GM21360 (cell line): ENCODE results near the gene AGTR2.
"Not testable (repeated sequence)": the region's sequence is repeated elsewhere in the genome, so short reads cannot be mapped to it uniquely, and the experiment has no call there.

Experiments used
- ATAC-seq: cut with Tn5 transposase; IDR thresholded peaks from one replicate; pipeline ENCODE4 v1.9.1; 2021; ENCODE audit warnings: mild to moderate bottlenecking, moderate library complexity; ENCODE audit not compliant: unreplicated experiment

The AGTR2 gene, protein sequence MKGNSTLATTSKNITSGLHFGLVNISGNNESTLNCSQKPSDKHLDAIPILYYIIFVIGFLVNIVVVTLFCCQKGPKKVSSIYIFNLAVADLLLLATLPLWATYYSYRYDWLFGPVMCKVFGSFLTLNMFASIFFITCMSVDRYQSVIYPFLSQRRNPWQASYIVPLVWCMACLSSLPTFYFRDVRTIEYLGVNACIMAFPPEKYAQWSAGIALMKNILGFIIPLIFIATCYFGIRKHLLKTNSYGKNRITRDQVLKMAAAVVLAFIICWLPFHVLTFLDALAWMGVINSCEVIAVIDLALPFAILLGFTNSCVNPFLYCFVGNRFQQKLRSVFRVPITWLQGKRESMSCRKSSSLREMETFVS

DNA sequence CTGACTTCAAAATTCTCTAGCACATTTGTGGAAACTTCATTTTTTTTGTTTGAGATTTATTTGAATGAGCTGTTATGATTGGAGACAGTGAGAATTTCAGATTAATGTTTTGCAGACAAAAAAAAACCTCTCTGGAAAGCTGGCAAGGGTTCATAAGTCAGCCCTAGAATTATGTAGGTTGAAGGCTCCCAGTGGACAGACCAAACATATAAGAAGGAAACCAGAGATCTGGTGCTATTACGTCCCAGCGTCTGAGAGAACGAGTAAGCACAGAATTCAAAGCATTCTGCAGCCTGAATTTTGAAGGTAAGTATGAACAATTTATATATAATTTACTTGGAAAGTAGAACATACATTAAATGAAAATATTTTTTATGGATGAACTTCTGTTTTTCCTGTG lies at the start of gene AGTR2:
AGTR2 (plus strand) TSS at position 234 of the 400 bp plus-strand sequence. CDS start 1,537 bp downstream, outside the sequence.
- no peak for ATAC-seq

DNA sequence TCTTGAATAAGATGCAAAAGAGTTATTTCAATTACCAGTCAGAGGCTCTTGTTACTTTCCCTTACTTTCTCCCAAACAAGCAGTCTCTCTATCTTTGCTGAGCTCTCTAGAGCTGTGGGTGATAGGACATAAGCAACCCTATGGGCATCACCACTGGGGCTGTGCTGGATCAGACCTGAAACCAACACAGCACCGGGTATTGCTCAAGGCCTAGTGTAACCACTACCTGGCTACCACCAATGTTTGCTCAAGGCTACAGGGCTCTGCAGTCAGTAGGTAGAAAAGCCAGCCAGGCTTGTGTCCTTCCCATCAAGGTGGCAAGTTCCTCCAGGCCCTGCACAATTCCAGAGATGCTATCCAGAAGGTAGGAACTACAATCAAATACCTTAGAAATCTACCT lies 35.3 kb upstream of the AGTR2 start:
- ATAC-seq: no peak

DNA sequence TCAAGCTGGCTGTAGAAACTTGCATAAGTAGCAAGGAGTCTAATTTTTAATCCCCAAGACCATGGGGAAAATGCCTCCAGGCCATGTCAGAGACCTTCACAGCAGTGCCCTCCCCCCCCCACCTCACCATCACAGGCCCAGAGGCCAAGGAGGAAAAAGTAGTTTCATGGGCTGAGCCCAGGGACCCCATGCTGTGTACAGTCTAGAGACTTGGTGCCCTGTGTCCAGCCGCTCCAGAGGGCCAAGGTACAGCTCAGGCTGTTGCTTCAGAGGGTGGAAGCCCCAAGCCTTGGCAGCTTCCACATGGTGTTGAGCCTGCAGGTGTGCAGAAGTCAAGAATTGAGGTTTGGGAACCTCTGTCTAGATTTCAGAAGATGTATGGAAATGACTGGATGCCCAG lies 29.3 kb upstream of the AGTR2 start:
- ATAC-seq: not testable (repeated sequence)

DNA sequence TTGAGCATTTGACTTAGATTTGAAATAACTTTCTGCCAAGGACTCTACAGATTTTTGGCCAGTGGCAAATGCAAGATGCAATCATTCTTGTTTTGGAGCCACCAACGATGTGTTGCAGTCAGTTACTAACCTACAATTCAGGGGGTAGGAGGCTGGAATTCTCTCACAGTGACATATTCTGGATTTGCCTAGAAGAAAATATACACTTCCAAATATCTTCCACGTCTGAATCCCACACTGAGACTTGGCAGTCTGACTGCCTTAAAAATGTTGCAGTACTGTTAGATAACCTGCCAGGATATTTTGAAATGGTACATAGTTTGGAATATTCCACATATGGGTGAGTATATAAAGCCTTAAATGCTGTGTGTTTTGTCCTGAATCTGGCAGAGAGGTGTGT lies 27.6 kb upstream of the AGTR2 start:
- ATAC-seq: no peak

DNA sequence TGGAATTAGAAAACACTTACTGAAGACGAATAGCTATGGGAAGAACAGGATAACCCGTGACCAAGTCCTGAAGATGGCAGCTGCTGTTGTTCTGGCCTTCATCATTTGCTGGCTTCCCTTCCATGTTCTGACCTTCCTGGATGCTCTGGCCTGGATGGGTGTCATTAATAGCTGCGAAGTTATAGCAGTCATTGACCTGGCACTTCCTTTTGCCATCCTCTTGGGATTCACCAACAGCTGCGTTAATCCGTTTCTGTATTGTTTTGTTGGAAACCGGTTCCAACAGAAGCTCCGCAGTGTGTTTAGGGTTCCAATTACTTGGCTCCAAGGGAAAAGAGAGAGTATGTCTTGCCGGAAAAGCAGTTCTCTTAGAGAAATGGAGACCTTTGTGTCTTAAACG lies 2.4 kb downstream of the AGTR2 start:
- no peak for ATAC-seq

DNA sequence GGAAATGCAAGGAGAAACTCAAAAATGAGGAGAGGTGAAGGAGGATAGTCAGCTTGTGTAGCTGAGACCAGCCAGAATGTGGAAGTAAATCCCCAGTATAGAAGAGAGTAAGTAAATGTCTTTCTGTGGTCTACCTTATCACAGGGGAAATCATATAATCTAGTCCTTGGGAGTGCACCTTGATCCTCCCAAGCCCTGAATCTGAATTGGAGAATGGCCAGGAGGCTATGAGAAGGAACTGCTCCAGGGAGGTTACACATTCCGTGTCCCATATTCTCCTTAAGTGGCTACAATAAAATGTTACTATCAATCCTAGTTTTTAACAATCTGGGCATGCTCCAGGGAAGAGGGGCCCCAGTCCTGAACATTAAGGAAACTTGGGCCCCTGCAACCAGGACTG lies 10.8 kb downstream of the AGTR2 start:
- ATAC-seq: no peak

DNA sequence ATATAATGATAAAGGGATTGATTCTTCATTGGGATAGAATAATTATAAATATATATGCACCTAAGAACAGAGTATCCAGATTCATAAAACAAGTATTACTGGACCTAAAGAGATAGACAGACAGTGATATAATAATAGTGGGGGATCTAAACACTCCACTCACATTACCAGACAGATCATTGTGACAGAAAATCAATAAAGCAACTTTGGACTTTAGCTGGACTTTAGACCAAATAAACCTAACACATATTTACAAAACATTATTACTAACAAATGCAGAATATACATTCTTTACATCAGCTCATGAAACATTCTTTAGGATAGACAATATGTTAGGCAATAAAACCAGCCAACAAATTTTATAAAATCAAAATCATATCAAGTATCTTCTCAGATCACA lies 14.6 kb downstream of the AGTR2 start:
- ATAC-seq: no peak

DNA sequence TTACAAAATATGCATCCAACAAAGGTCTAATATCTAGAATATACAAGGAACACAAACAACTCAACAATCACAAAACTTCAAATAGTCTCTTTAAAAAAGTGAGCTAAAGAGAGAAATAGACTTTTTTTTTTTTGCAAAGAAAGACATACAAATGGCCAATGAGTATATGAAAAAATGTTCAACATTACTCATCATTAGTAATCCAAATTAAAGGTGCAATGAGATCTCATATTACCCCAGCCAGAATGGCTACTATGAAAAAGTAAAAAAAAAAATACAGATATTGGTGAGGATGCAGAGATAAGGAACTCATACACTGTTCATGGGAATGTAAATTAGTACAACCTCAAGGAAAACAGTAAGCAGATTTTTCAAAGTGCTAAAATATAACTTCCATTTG lies 24.1 kb downstream of the AGTR2 start:
- ATAC-seq: no peak

DNA sequence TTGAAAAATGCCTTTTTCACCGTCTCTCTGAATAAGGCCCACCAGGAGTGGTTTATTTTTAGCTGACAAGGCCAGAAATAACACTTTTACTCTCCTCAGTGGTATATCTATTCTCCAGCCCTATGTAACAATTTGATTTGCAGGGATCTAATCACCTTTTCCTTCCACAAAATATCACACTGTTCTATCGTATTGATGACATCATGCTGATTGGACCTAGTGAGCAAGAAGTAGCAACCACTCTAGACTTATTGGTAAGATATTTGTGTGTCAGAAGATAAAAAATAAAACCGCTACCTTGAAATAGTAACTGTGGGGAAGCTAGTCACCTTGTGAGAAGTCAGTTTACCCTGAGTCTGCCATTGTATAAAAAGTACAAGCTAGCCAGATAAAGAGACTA lies 27.7 kb downstream of the AGTR2 start:
- ATAC-seq: no peak

DNA sequence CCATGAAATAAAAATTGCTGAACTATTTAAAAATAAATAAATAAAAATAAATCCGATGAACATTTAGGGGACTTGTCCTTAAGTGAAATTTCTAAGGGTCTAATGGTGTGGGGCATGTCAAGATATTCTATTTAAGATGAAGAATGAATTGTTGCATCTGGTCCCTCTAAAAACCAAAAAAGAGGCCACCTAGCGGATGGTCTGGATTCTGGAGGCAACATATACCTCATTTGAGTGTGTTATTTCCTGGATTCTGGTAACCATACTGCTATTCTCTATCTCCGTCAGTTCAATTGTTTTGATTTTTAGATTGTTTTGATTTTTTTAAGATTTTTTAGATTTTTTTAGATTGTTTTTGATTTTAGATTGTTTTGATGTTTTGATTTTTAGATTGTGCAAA lies 28.3 kb downstream of the AGTR2 start:
- no peak for ATAC-seq

DNA sequence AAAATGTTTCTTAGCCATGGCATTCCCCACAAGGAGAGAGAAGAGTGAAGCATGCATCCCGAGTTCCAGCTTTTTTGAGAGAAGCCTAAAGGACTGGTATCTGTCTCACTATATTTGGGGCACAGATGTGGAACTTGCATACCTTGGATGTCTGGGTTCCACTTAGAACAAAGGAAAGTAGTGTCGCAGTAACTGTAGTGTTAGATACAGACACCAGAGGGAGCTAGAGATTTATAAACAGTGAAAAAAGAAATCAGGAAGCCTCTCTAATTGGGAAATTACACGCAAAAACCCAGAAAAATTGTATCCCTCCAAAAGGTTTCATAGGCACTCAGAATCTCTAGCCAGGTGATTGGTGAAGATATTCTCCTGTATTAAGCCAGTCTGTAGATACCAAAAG lies 34.4 kb downstream of the AGTR2 start:
- no peak for ATAC-seq

DNA sequence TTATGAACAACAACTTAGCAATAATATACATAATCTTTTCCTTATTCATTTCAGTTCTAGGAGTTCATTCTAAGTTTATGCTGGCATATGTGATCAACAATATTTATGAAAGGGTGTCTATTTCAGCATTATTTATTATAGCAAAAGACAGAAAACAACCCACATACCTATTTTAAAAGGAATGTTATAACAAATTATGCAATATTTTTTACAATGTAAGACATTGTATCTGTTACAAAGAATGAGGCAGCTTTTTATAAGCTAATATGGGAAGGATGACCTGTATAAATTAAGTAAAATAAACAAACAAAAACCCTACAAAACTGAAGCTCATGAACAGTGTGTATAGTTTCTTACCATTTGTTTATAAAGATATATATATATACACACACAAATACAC lies 42.7 kb downstream of the AGTR2 start:
- ATAC-seq: no peak

DNA sequence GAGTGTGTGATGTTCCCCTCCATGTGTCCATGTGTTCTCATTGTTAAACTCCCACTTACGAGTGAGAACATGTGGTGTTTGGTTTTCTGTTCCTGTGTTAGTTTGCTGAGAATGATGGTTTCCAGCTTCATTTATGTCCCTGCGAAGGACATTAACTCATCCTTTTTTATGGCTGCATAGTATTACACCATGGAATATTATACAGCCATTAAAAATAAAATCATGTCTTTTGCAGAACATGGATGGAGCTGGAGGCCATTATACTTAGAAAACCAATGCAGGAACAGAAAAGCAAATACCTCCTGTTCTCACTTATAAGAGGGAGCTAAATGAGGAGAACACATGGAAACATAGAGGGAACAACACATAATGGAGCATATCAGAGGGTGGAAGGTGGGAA lies 46.5 kb downstream of the AGTR2 start:
- not testable (repeated sequence) for ATAC-seq
